Stomach (tissue), 19 donors: ENCODE measurements around the gene ATIC. TPM values are rescaled to one million over a fixed set of nuclear protein-coding genes. Genes with fewer than 3 reads are reported as not detected.

Experiments
- DNase-seq, 2 donors: peaks; one replicate each; pipeline versions ENCODE4 v3.0.0 to v3.0.0-alpha.2; 2013 to 2019
- H3K27ac ChIP-seq, 5 donors: fragments of 200-600 bp in 4 of 5; sonication (generic) in 4 of 5; one replicate each; pipeline ENCODE4 v1.5.1; 2013 to 2019; ENCODE audit warnings: mild to moderate bottlenecking in 1 of 5, moderate library complexity in 1 of 5
- H3K27me3 ChIP-seq, 3 donors: fragments of 200-600 bp; sonication (generic); one replicate each; pipeline ENCODE4 v1.5.1; 2017 to 2019; ENCODE audit warnings: mixed run types in 1 of 3
- H3K36me3 ChIP-seq, 4 donors: fragments of 200-600 bp; sonication (generic); 1 replicate in 3 of 4; 2 replicates in 1 of 4; pipeline ENCODE4 v1.5.1; 2016 to 2019
- H3K4me1 ChIP-seq, 4 donors: fragments of 200-600 bp; sonication (generic); one replicate each; pipeline ENCODE4 v1.5.1; 2016 to 2019
- H3K4me3 ChIP-seq, 4 donors: fragments of 200-600 bp; sonication (generic) in 3 of 4; one replicate each; pipeline ENCODE4 v1.5.1; 2016 to 2019; ENCODE audit warnings: mild to moderate bottlenecking in 1 of 4
- H3K9me3 ChIP-seq, 4 donors: fragments of 200-600 bp; sonication (generic); one replicate each; pipeline ENCODE4 v1.5.1; 2016 to 2019
- CTCF ChIP-seq, 7 experiments: fragments of 450-650 bp in 4 of 7; fragments of 200-600 bp in 3 of 7; sonication (generic) in 3 of 7; IDR thresholded peaks; one replicate each; pipeline ENCODE4 v1.5.1; 2016 to 2019; ENCODE audit warnings: antibody characterized with exemption in 7 of 7, control low read depth in 2 of 7, mild to moderate bottlenecking in 1 of 7
- EP300 ChIP-seq: sonication (generic); formaldehyde crosslinking; IDR thresholded peaks from one replicate; pipeline ENCODE4 v1.6.1; 2017; ENCODE audit warnings: antibody characterized with exemption
- POLR2A ChIP-seq, 4 donors: fragments of 450-650 bp; IDR thresholded peaks; one replicate each; pipeline ENCODE4 v1.6.1; 2016; ENCODE audit warnings: antibody characterized with exemption in 4 of 4, control low read depth in 2 of 4, mild to moderate bottlenecking in 1 of 4, moderate library complexity in 1 of 4
- POLR2AphosphoS5 ChIP-seq, 3 donors: sonication (generic); formaldehyde crosslinking; IDR thresholded peaks; one replicate each; pipeline ENCODE4 v1.6.1; 2016; ENCODE audit warnings: antibody characterized with exemption in 3 of 3
- WGBS, 5 donors: extraction: QIAGEN DNeasy Blood & Tissue Kit in 3 of 5; methylation state at CpG; one replicate each; pipeline versions ENCODE4 v1.1.5 to v1.1.7; 2013 to 2018; 5-methylcytosine and 5-hydroxymethylcytosine counted together
- intact Hi-C: fragments of 100-400 bp; cut with DNase I; formaldehyde crosslinking; loops from one replicate; pipeline ENCODE4 v1.15.1; 2023; ENCODE audit warnings: low total_unique reads
- long read RNA-seq, 10 donors: transcript quantifications; one replicate each; lab custom pipeline, GENCODE V29; 2026
- polyA plus RNA-seq, 3 donors: library from polyadenylated mRNA; stranded (reverse); fragments of 200-250 nt; gene quantifications; one replicate each; pipeline ENCODE4 v1.2.3, GENCODE V29; 2013
- total RNA-seq, 5 donors: library from RNA; depleted of rRNA; stranded (reverse); fragments of >200 nt; gene quantifications; one replicate each; pipeline versions ENCODE4 v1.1.0 to v1.2.3, GENCODE V29; 2014 to 2016
- donor health status: healthy with polysubstance abuse.
- donor health status: Bipolar disorder and iron deficiency.
- donor health status: healthy.

ATIC gene
- 100 to 1,000 TPM in 1 of 5 donors, 10 to 100 TPM in 3, 1 to 10 TPM in 1; 9.4 to 125 (median 45.5) TPM for total RNA-seq
- 10 to 100 TPM; 74.8 to 80.2 (median 78.4) TPM for polyA plus RNA-seq
- long read RNA-seq, donor 1, partial matches to known transcripts, result 0 of 1 reads
- long read RNA-seq, donor 1, other reads (novel, unspliced or antisense), result 0 of 1 reads
- long read RNA-seq, donor 2, transcript ATIC-201 (16 exons, 2,213 nt), result major isoform, 9 of 10 reads
- long read RNA-seq, donor 2, partial matches to known transcripts, result 0 of 10 reads
- long read RNA-seq, donor 2, other reads (novel, unspliced or antisense), result 0 of 10 reads
- long read RNA-seq, donor 3, transcript ATIC-201 (16 exons, 2,213 nt), result major isoform, 6 of 7 reads
- long read RNA-seq, donor 3, partial matches to known transcripts, result 0 of 7 reads
- long read RNA-seq, donor 3, other reads (novel, unspliced or antisense), result 0 of 7 reads
- long read RNA-seq, donor 4, partial matches to known transcripts, result 0 of 1 reads
- long read RNA-seq, donor 4, other reads (novel, unspliced or antisense), result 0 of 1 reads
- long read RNA-seq, donor 5, transcript ATIC-201 (16 exons, 2,213 nt), result major isoform, 6 of 7 reads
- long read RNA-seq, donor 5, partial matches to known transcripts, result 0 of 7 reads
- long read RNA-seq, donor 5, other reads (novel, unspliced or antisense), result 0 of 7 reads
- long read RNA-seq, donor 6, result 0 reads
- long read RNA-seq, donor 7, transcript ATIC-201 (16 exons, 2,213 nt), result major isoform, 6 of 12 reads
- long read RNA-seq, donor 7, partial matches to known transcripts, result 5 of 12 reads
- long read RNA-seq, donor 7, other reads (novel, unspliced or antisense), result 0 of 12 reads
- long read RNA-seq, donor 8, transcript ATIC-201 (16 exons, 2,213 nt), result major isoform, 7 of 9 reads
- long read RNA-seq, donor 8, partial matches to known transcripts, result 0 of 9 reads
- long read RNA-seq, donor 8, other reads (novel, unspliced or antisense), result 0 of 9 reads
- long read RNA-seq, donor 9, partial matches to known transcripts, result 7 of 14 reads
- long read RNA-seq, donor 9, other reads (novel, unspliced or antisense), result 0 of 14 reads
- long read RNA-seq, donor 10, partial matches to known transcripts, result 0 of 2 reads
- long read RNA-seq, donor 10, other reads (novel, unspliced or antisense), result 0 of 2 reads

- peak within 1 kb of the TSS; percentile 74 to 89 (median 87) for H3K27ac ChIP-seq
- peak; percentile 96 to 97 for DNase-seq
- H3K36me3 ChIP-seq, result peaks cover 0 to 33% (median 7%) of the 10 kb centered on the region in 4 donors
- no peaks in the 10 kb centered on the region for H3K9me3 ChIP-seq
- no peaks in the 10 kb centered on the region for H3K27me3 ChIP-seq
- TF ChIP-seq CTCF (IDR thresholded peaks at IDR 0.05), result no peak
- peak; percentile 37 to 93 (median 66) for TF ChIP-seq POLR2AphosphoS5 (IDR thresholded peaks at IDR 0.05)
- TF ChIP-seq EP300, result peak; percentile 3
- no peak for TF ChIP-seq POLR2A (IDR thresholded peaks at IDR 0.05)
- peaks cover 0 to 26% (median 20%) of the 10 kb centered on the region in 4 donors for H3K4me1 ChIP-seq
- H3K4me3 ChIP-seq, result peak within 1 kb of the TSS; percentile 69 to 95 (median 72)
- intact Hi-C loops, result no loop called here
- WGBS, 5 donors, result 0 to 2% (median 1%) methylated on average over 13 to 64 of the region's 64 CpGs
These were observed at the start of gene ATIC for GRCh38 chr2:215311625-215312396. TSS of gene ATIC (plus strand) at chr2:215312059. CDS start at chr2:215312143, 84 bp downstream.

- H3K27me3 ChIP-seq, result no peaks in the 10 kb centered on the region
- H3K36me3 ChIP-seq, result no peaks in the 10 kb centered on the region
- 75 to 89% (median 79%) methylated on average over 1 of the region's 1 CpG for WGBS, 5 donors
- no peaks in the 10 kb centered on the region for H3K9me3 ChIP-seq
- no peaks in the 10 kb centered on the region for H3K4me1 ChIP-seq
- no peak overlapping the region for H3K27ac ChIP-seq
- H3K4me3 ChIP-seq, result no peak overlapping the region
- DNase-seq, result no peak
- TF ChIP-seq POLR2A (IDR thresholded peaks at IDR 0.05) (no peak), EP300 (no peak), POLR2AphosphoS5 (IDR thresholded peaks at IDR 0.05) (no peak), CTCF (IDR thresholded peaks at IDR 0.05) (no peak)
- intact Hi-C loops, result no loop called here
These were observed 49.6 kb upstream of the ATIC start for GRCh38 chr2:215262303-215262702.

GRCh38 chr2:215262741-215263362 is 49.0 kb upstream of the ATIC start:
- intact Hi-C loops, result no loop called here
- H3K27me3 ChIP-seq, result no peaks in the 10 kb centered on the region
- no peak overlapping the region for H3K4me3 ChIP-seq
- no peaks in the 10 kb centered on the region for H3K4me1 ChIP-seq
- H3K27ac ChIP-seq, result no peak overlapping the region
- no peak for TF ChIP-seq EP300
- no peak for TF ChIP-seq POLR2A (IDR thresholded peaks at IDR 0.05)
- no peak for TF ChIP-seq CTCF (IDR thresholded peaks at IDR 0.05)
- no peak for TF ChIP-seq POLR2AphosphoS5 (IDR thresholded peaks at IDR 0.05)
- no peaks in the 10 kb centered on the region for H3K36me3 ChIP-seq
- no peaks in the 10 kb centered on the region for H3K9me3 ChIP-seq
- no peak for DNase-seq
- WGBS, 5 donors, result 54 to 77% (median 71%) methylated on average over 4 of the region's 4 CpGs
